Right kidney (tissue), 1 donor: ENCODE measurements around the gene ZNF341.

Source experiments
- DNase-seq: peaks from one replicate; pipeline ENCODE4 v3.0.0-alpha.2; 2016

Gene ZNF341

DNA sequence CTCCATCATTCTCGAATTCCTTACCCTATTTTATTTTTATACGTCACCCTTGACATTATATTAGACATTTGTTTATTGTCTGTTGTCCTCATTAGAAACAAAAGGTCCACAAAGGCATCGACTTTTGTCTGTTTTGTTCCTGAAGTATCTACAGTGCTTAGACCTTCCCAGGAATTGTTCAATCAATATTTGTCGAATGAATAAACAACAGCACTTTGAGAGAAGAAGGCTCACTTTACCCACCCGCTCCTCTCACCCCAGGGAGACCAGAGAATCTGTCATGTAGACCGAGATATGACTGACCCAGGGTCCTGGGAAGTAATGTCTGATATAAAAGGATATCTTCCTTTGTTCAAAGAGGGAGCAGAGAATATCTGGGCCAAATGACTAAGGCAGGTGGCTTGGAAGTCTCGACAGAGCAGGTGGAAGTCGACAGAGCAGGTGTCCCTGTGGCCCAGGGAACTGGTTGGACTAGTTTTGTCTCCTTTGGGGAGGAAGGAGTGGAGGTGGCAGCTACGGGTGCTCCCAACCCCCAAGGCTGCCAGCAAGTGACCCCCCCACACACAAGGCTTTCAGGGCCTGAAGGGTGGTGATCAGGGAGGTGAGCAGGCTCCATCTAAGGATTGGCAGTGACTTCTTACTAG, 64.6 kb downstream of the ZNF341 start:
- peak; percentile 21 for DNase-seq

DNA sequence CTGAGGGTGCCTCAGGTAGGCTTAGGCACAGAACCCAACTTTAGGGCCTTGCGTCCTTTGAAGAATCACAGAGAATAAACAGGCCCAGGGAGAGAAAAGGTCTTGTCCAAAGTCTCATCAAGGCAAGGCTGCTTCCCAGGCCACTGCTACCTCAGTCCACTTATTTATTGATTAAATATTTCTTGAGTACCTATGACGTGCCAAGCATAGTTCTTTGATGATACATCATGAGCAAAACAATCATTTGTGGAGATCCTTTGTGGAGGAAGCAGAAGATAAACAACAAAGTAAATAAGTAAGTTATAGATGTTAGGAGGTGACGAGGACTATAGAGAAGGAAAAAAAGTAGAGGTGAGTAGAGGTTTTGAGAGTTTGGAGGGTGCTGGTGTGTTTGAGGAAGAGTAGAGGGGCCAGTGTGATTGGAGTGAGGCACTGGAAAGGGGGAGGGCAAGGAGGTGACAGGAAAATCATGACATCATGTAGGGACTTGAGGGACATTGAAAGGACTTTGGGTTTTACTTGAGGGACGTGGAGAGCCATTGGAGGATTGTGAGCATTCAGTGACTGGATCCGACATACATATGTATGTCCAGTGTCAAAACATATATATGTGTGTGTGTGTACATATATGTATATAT, 65.2 kb downstream of the ZNF341 start:
- DNase-seq, result peak; percentile 16

DNA sequence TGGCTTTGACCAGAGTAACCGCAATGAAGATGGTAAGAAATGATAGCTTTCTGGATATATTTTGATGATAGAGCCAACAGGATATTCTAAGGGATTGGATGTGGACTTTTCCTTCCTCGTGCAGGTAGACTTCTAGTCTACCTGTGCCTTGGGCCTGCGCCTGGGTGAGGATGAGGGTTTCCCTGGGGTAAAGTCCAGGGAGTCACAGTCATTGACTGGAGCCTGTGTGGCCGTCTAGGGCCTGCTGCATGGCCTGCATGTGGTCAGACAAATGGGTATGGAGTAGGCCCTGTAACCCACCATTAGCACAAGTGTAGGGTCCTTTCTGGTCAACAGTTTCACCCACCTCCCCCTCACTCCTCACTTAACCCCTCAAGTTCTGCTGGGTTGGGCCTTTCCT, 66.6 kb downstream of the ZNF341 start:
- DNase-seq, result no peak

DNA sequence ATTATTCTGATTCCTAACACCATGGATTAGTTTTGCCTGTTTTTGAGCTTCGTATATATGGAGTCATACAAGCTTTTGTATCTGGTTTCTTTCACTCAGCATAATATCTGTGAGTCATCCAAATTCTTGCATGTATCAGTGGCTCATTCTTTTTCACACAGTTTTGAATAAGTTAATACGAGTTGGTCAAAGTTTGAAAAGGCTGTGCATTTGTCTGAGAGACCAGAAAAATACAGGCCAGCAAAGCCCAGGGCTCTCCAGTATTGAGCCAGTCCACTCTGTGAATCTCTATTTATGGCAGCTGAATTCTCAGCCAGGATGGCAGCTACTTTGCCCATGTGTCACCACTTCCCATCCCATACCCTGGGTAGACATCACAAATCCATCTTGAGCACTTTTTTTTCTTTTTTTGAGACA, 72.1 kb downstream of the ZNF341 start:
- no peak for DNase-seq

DNA sequence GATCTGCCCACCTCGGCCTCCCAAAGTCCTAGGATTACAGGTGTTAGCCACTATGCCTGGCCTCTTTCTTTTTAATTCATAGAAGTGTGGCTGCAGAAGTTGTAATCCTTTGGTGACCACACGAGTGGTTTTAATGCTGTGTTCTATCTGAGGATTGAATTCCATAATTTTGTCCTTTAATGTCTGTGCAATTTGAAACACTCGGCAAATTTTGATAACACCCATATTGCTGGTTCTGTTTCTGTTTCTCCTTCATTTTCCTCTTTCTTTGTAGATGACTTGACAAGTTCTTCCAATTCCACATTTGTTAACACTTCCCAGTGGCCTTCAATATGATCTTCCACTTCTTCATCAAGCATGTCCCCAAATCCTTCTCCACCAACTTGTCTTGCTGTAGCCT, 76.6 kb downstream of the ZNF341 start:
- no peak for DNase-seq

DNA sequence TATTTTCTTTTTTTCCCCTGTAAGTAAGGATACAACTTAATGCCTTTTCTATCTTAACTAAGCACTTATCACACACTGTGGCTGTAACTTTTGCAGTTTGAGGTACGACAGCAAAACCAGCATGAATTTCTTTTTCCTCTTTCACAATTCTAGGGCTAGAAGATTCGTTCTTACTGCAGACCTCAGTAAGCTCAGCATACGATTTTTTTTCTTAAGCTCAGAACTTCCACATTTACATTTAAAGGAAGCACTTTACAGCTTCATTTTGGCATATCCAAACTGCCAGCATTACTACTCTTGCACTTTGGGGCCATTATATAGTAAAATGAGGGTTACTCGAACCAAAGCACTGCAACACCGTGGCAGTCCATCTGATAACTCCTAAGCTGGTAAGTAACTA, 78.5 kb downstream of the ZNF341 start:
- no peak for DNase-seq

DNA sequence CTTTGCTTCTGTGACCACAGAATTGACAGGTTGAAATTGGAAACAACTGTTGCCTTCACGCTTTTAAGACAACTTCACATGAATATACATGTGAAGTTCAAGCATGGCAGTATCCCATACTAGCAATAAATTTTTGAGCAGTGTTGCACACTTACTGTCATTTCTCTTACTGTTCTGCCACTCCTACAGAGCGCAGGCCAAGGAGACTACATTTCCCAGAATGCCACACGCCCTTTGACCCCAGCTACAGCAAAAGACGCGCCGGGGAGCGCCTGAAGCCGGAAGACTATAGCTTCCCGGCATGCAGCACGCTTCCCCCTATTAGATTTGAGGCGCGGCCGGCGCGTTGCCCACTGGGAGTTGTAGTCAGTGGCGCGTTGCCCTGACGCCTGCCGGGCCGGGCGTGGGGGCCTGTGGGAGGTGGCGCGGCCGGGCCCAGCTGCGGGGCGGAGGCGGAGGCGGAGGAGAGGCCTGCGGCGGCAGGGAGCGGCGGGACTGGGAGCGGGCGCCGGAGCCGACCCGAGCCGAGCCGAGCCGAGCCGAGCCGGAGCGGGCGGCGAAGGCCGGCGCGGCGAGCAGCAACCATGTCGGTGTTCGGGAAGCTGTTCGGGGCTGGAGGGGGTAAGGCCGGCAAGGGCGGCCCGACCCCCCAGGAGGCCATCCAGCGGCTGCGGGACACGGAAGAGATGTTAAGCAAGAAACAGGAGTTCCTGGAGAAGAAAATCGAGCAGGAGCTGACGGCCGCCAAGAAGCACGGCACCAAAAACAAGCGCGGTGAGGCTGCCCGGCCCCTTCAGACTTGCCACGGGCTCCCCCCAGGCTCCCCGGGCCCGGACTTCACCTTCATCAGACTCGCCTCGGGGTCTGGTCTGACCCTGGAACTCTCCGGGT, 79.3 kb downstream of the ZNF341 start, which contains the start of gene CHMP4B:
Gene CHMP4B, plus strand, starts transcription at position 464 of the 891 bp plus-strand sequence. Its CDS starts 121 bp downstream, at position 585.
- DNase-seq, result peak; percentile 87

DNA sequence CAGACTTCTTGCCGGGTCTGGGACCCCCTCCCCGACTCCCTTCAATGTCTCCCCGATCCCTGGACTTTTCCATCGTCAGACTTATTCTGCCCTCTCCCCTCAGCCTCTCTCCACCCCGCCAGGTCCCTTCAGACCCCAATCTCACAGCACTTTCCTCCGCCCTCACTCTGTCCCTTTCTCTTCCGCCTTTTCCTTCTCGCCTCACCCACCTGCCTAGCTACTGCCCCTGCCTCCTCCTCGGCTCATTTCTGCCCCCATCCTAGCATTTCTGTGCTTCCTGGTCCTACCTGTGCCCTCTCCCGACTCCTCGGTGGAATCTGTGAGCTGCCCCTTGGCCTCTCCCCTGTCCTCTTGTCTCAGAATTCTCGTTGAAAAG, 80.0 kb downstream of the ZNF341 start:
- no peak for DNase-seq

DNA sequence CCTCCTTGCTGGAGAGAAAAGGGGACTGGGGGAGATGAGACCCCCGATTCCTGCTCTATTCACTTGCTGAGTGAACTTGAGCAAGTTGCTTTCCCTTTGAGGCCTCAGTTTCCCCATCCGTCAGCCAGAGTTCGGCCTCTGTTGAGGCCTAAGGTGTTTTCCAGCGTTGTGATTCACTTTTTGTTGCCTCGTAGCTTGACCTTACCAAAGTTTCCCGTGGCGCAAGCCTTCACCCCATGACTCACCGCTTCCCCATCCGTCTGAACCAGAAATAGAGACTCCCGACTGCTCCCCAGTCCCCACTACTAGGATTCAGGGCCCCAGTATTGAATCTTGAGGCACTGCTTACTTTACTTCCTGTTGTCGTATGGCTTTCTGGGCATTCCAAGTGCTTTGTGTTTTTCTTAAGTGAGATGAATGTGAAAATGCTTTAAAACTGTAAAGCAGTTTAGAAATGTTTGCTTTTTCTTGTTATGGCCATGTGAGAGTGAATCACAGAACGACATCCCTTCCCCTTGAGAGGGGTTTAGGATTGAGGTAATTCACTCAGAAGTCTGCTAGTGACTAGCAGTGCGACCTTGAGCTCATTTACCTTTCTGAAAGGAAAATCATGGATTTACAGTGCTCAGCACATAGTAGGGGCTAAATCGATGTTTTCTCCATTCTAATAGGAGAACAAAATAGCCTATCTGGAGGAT, 80.5 kb downstream of the ZNF341 start:
- no peak for DNase-seq

DNA sequence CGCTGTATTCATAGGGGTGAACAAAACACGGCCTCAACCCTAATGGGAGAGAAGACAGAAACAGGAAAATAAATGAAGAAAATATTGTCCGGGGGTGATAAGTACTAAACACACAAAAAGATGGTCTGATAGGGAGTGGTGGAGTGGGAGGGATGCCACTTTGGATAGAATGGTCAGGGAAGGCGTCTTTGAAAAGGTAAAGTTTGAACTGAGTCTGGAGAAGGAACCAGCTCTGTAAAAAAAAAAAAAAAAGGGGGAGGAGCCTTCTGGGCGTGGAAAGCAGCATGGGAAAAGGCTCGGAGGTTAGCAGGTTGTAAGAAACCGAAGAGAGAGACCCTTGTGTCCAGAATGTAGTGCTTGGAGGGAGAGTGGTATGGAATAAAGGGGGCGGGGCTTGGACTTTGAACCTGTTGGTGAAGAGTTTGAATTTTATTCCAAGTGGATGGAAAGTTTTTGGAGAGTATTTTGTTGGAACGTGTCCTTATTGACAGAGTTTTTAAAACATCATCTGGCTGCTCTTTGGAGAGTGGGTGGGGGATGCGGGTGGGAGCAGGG, 81.2 kb downstream of the ZNF341 start:
- peak; percentile 24 for DNase-seq

DNA sequence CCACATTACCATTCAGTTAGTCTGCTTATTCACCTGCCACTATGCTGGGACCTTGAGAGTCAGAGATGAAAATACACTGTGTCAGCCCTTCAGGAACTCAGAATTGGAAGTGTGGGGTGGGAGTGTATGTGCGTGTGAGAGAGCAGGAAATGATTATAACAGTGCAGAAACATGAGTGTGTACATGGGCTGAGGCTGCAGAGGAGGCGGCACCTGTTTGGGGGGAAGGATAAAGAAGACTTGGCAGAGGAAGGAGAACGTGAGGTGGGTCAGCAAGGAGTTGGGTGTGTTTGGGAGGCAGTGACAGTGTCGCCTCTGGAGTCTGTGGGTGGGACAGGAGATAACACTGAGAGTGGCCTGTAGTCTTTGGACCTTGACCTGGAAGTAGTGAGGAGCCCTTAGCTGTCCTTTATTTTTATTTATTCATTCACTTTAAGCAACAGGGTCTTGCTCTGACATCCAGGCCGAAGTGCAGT, 82.5 kb downstream of the ZNF341 start:
- no peak for DNase-seq

DNA sequence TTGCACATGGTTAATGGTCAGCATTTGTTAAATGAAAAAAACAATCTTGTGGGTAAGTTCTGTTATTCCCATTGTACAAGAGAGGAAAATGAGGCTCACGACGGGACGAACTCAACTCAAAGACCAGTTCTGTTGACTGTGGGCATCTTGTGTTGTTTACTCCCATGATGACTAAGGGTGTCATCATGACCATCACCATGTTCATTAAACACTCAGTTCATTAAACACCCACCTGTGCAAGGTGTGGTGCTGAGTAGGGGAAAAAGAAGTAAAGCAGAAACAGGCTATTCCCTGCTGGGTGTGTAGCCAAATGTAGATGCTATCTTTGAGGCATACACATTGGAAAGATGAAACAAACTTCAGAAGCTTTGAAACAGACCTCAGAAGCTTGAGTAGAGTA, 83.9 kb downstream of the ZNF341 start:
- no peak for DNase-seq

DNA sequence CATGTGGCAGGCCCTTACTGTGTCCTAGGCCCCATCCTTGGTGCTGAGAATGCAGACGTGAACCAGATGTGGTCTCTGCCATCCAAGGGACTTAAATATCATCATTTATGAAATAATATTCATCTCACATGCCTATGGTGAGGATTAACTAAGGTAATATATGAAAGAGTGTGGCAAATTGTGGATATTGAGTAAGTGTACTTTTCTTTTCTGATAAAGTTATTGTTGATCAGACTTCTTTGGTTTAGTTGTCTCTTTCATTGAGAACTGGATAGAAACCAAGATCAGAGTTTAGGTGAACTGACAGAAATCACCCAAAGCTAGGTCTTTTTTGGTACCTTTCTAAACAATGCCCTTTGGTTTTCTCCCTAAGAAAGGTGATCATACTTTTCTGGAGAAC, 84.4 kb downstream of the ZNF341 start:
- no peak for DNase-seq

DNA sequence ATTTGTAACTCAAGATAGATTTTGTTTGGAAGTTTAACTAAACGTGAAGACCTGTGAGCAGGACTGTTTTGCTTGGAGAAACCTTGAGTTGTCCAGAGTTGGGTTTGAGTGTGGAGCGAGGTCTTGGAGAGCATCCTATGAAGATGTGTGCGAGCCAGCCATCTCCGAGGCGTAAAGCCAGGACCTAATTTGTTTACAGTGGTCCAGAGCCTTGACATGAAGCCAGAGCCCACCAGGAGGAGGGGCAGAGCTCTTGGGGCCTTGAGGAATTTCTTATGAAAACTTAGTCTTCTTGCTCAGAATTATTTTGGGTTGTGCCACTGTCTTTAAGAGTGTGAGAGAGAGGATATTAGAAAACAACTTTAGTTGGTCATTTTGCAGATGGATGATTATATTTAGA, 85.6 kb downstream of the ZNF341 start:
- DNase-seq, result no peak

DNA sequence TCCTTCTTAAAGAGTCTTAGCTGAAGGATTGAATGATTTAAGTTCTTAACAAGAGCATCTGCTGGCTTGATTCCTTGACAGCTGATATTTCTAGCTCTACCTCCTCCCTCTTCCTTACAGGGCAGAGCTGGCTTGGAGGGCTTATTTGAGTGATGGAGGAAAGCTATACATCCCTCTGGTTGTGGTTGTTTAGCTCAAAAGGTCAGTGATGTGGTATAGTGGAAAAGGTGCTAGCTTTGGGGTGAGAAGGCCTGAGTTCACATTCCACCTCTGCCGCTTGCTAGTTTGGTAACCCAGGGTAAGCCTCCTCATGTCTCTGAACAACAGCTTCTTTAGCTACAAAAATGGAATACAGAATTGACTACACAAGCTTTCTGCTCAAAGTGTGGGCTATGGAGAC, 87.7 kb downstream of the ZNF341 start:
- no peak for DNase-seq

DNA sequence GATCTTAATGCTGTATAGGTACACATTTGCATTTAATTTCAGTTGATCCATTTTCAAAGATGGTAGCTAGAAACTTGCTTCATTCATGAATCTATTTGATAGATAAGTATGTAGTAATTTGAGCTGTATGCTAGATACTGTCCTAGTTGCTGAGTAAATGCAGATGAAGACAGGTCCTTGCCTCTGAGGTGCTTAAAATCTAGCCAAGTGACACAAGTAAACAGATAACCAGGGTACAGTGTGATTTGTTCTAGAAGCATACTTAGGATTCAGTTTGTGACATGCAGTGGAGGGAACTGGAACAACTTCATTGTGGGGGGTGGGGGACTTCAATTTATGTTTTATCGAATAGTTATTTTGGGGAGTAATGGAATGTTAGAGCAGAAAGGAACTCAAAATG, 88.6 kb downstream of the ZNF341 start:
- no peak for DNase-seq

DNA sequence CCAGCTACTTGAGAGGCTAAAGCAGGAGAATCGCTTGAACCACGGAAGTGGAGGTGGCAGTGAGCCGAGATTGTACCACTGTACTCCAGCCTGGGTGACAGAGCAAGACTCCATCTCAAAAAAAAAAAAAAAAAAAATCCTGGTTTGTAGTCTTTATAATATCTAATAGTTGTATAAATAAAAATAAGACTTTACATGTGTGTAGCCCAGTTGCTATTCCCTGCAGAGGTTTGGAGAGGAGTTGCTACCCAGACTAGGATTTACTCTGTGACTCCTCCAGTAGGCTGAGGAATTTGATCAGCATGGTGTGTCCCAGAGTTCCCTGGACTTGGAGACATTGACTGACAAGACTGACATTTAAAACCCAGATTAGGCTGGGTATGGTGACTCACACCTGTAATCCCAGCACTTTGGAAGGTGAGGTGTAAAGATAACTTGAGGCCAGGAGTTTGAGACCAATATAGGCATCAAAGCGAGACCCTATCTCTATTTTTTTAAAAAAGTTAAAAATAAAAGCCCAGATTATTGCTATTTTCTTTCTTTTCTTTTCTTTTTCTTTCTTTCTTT, 89.6 kb downstream of the ZNF341 start:
- DNase-seq, result no peak

DNA sequence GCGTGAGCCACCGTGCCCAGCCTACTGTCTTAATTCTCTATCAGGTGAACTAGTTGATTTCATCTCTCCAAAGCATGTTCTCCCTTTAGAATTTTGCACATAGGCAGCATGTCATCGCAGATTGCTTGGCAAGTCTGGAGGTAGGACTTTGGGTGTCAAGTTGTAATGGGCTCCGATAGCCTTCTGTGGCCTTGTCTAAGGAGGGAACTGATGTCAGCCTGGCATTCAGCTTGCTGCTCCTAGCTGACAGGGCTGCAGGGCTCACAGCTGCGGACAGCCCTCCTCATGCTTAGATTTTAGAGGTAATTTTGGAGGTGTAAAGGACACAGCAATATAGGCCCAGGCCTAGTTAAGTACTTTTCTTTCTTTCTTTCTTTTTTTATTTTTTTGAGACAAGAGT, 90.6 kb downstream of the ZNF341 start:
- DNase-seq, result no peak

DNA sequence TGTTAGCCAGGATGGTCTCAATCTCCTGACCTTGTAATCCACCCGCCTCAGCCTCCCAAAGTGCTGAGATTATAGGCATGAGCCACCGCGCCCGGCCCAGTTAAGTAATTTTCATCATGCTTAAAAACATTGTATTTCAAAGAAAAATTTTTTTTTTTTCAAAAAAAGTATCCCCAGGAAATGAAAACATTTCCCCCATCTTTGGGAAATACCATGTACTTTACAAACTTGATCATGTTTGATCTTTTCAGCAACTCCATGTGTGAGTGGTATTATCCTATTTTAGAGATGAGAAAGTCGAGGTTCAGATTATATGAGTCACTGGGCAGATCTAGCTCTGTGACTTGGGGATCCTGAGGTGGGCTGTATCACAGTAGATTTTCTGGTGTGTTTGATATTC, 91.2 kb downstream of the ZNF341 start:
- DNase-seq, result no peak

DNA sequence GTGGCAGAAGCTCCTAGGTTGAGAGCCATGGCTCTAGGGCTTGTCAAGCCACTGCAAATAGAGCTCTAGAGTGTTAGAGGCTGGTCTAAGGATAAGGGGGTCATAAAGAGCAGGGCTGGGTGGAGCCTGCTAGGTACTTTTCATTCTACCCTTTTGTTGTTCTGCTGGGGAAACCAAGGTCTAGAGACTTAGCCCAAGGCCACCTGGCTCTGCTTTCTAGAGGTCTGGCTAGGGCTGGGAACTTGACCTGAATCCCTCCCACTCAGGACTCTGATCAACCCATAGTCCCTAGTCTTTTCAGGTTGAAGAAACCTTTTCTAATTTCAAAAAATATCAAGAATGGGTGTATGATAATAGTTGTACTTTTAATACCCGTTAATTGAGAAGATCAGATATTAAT, 93.1 kb downstream of the ZNF341 start:
- DNase-seq, result no peak

DNA sequence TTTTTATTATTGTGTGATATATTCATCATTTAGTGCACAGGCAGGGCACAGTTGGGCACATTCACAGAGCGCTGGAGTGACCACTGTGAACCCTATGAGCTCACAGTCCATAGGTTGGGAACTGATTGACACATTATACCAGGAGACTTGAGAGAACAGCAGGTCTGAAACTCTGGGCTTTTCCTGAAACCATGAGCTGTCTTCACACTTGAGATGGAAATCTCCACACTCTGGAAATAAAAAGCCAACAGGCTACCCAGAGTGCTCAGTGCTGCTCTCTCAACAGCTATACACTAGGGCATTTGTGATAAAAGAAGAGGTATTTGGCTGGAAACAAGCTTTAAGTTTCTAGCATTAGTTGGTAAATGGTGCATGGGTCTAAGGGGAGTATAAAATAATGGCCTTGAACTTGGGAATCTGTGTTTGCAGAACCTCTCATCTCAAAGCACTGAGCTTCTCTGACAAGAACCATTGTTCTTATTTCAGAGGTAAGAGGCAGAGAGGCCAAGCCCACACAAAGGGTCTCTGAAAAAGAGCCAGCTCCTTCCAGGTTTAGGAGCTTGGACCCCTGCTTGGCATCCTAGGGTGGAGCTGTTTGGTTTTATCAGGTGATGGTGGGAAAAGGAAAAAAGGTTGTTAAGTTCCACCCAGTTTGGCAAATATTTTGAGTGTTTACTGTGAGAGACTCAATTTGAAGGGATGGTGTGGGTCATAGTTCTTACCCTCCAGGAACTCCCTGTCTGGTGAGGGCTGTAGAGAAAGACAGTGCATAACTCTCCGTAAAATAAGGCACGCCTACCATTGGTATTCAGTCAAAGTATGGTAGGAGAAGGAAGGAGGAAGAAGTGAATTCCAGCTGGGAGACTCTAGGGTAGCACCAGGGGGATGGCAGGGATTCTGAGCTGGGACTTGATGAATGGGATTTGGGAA, 93.8 kb downstream of the ZNF341 start:
- no peak for DNase-seq
